OCI-LY3 (cell line): Measurements from ENCODE around the gene GTPBP10.

ENCODE experiments used
- EZH2phosphoT487 ChIP-seq: fragments of 200-600 bp; shearing (Covaris generic); IDR thresholded peaks from 2 replicates; pipeline ENCODE4 v1.6.1; 2018; ENCODE audit warnings: antibody characterized with exemption, mixed run types, low read depth
- TF ChIP-seq, protein P1 (sequence below): fragments of 200-600, 300-600 bp; sonication (generic); IDR thresholded peaks from 2 replicates; pipeline ENCODE4 v1.5.1; 2014; ENCODE audit warnings: antibody characterized with exemption, low read length, low read depth

DNA sequence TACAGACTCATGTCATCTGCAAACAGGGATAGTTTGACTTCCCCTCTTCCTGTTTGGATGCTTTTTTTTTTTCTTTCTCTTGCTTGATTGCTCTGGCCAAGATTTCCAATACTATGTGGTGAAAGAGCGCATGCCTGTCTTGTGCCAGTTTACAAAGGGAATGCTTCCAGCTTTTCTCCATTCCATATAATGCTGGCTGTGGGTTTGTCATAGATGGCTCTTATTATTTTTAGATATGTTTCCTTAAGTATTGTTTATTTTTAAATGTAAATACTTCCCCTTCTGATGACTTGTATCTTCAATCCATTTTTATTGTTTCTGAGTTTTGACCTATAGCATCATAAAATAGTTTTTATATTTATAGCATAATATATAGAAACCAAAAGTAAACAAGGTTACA, 43.3 kb upstream of the GTPBP10 start:
- TF ChIP-seq, protein P1, sequence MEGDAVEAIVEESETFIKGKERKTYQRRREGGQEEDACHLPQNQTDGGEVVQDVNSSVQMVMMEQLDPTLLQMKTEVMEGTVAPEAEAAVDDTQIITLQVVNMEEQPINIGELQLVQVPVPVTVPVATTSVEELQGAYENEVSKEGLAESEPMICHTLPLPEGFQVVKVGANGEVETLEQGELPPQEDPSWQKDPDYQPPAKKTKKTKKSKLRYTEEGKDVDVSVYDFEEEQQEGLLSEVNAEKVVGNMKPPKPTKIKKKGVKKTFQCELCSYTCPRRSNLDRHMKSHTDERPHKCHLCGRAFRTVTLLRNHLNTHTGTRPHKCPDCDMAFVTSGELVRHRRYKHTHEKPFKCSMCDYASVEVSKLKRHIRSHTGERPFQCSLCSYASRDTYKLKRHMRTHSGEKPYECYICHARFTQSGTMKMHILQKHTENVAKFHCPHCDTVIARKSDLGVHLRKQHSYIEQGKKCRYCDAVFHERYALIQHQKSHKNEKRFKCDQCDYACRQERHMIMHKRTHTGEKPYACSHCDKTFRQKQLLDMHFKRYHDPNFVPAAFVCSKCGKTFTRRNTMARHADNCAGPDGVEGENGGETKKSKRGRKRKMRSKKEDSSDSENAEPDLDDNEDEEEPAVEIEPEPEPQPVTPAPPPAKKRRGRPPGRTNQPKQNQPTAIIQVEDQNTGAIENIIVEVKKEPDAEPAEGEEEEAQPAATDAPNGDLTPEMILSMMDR = no peak
- no peak for TF ChIP-seq EZH2phosphoT487
